NCI-H748 (cell line): ENCODE data around the gene IGSF21.

ENCODE experiments used
- DNase-seq: peaks from one replicate; lab custom pipeline; 2025; ENCODE audit not compliant: unreplicated experiment; lab: John Stamatoyannopoulos, UW

The IGSF21 gene

DNA sequence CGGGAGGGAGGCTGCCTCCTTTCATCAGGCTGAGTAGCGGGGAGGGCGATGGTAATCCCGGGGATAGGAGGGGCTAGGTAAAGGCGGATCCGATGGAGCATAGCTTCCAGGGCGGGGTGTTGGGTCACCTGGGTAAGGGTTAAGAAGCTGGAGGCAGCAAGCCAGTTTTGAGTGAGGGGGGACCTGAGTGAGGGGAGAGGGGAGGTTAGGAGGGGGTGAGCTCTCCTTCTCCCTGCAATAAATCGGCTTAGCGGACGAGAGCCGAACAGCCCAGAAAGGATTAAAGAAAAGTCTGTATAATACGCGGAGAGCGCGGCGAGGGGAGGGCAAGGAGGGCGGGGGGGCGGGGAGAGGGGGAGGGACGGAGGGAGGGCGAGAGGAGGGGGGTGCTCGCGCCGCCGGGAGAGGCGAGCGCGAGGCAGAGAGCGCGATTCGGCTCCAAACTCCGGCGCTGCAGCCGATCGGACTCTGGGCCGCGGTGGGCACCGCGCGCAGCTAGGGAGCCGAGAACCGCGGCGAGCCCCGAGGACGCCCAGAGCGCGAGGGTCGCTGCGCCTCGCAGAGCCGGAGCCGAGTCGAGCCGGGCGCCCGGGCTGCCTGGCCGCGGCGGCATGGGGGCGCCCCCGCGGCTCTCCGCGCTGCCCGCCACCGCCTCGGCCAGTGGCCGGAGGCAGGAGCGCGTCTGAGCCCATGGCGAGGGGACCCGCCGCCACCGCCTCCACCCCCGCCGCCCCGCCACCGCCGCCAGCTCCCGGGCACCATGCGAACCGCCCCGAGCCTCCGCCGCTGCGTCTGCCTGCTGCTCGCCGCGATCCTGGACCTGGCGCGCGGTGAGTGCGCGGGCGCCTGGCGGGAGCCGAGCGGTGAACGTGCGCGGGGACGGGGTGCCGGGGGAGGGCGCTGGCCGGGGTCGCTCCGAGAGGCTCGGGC lies at the start of gene IGSF21:
Gene IGSF21 (plus strand): TSS at position 430 of the 930 bp plus-strand sequence. CDS start 331 bp downstream, at position 761.
- peak; percentile 40 for DNase-seq

DNA sequence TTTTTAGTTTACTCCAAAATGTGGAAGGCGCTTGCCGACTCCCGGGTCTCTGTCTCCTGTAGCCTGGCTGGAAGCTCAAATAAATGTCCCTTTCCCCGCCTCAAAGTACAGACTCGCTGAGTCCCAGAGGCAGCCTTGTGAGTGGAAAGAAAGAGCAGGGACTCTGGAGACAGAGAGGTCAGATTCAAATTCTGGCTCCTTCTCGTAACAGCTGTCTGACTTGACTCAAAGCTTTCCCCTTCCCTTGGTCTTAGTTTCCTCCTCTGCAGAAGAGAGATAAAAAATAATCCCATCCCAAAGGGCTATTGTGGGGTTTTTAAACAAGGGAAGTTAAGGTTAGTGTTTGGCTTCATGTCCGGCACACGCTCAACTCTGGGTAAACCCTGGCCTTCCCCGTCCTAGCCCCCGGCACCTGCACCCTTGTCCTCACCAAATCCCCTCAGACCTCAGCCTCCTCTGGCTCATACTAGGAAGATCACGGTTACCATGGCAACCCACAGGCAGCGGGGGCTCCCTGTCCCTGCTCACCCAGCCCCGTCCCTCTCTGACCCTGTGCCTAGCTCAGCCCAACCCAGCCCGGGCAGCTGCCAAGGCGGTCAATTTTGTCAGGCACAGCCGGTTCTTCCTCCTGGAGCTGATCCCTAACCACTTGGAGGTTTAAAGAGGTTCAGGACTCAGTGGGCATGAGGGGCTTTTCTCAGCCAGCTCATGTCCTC lies 49.2 kb upstream of the IGSF21 start:
- DNase-seq: no peak

DNA sequence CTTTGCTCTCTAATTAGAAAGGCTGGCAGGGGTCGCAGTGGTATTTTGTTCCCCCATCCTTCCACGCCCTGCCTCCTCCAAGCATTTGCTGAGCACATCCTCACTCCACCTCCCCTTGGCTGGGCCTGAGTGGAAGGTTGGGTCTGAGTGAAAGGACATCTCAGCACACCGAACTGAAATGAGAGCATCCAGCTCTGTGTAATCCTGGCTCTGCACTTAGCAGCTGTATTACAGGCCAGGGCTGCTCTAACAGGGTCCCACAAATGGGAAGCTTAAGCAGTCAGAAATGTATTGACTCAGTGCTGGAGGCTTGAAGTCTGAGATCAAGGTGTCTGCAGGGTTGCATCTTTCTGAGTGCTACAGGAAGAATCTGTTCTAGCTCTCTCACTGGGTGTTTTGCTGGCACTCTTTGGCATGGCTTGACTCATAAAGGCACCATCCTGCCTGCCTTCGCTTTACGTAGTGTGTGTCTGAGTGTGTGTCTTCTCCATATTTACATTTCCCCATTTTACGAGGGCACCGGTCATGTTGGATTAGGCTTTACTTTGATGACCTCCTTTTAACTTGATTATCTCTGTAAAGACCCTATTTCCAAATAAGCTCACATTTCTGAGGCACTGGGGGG lies 48.5 kb upstream of the IGSF21 start:
- no peak for DNase-seq

DNA sequence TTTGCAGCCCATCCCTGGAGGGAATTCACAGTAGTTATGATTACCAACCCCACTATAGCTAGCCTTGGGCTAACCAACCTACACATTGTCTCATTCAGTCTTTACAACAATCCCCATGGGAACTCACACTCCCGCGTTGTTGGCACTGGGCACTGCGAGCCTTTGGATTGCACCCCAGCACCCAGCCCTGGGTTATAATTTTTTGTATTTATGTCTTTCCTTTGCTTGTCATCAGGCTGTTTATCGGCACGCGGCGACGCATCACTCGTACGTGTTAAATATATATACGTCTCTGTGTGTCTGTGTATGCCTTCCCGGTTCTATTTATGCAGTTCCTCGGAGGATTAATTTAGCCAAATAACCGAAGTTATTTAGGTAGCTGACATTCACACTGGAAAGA lies 47.2 kb upstream of the IGSF21 start:
- no peak for DNase-seq

DNA sequence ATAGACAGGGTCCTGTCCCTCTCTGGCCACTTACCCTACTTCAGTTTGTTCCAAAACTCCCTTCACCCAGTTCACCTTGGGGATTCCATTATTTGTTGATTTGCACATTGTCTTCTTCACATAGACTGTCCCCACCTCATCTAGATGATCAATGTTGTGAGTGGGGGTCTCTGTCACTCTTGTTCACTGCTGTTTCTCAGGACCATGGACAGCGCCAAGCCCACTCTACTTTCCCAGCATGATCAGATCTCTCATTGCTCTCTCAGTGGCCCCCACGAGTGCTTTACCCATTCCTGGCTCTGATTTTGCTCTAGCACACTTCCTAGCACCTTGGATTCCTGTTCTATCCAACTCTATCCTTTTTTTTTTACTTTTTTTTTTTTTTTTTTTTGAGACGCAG lies 45.4 kb upstream of the IGSF21 start:
- no peak for DNase-seq

DNA sequence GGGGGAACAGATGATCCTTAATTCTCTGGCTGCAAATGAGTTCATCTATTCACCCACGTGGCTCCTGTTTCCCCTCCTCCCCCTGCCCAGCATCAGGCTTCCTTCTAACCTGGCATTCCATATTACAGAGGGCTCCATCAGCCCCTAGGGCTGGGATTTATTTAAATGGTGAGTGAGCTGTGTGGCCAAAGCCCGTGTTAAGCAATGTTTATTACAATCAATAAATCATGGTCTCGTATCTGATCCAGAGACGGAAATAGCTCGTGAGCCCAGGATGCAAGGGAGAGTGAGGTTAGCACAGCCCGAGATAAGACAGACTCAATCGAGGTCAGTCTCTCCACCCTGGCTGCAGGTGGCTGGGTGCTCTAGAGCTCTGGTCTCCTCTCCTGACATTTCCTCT lies 43.1 kb upstream of the IGSF21 start:
- DNase-seq: no peak

DNA sequence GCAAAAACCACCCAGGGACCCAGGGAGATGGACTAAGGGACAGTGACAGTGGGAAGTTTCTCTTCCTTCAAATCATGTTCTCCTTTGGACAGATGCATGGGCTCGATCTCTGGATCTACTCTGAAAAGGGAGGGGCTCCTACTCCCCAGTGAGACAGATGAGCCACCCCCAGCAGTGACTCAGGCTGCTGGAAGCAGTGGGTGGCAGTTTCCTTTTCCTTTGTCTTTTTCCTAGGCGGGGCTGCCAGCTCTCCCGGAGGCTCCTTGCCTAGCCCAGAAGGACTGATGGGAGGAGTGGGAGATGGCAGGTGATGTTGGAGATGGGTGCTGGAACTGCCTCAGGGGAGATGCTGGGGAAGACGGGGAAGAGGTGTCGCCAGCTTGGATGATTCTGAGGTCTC lies 41.0 kb upstream of the IGSF21 start:
- DNase-seq: no peak

DNA sequence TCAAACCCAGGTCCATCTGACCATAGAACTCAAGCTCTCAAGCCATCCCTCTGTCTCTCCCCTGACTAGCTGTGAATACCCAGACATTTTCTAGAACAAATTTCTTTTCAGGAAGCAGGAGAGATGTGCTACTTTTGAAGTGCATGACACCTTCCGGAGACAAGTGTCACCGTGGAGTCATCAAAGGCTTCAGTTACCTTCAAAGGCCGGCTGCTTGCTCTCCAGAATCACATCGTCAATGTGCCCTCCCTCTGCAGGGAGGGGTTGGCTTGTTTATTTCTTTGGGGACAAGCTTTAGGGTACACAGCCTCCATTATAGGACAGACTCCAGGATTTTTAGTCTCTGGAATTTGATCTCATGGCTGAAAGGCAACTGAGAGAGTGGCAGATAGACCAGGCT lies 37.7 kb upstream of the IGSF21 start:
- no peak for DNase-seq

DNA sequence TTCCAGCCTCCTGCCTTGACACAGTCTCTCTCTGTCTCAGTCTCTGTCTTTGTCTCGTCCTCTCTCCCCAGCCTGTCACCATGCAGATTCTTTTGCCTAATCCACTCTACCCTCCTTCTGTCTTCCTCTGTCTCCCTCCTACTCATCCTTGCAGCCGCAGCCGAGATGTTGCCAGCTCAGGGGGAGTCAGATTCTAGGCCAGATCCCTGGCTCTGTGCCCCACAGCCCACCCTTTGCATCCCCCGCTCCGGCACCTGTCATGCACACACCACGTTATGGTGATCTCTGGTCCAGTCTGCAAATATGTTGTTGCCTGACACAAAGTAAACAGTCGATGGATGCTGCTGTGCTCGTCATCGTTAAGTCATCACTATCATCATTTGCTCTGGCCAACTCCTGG lies 35.5 kb upstream of the IGSF21 start:
- no peak for DNase-seq

DNA sequence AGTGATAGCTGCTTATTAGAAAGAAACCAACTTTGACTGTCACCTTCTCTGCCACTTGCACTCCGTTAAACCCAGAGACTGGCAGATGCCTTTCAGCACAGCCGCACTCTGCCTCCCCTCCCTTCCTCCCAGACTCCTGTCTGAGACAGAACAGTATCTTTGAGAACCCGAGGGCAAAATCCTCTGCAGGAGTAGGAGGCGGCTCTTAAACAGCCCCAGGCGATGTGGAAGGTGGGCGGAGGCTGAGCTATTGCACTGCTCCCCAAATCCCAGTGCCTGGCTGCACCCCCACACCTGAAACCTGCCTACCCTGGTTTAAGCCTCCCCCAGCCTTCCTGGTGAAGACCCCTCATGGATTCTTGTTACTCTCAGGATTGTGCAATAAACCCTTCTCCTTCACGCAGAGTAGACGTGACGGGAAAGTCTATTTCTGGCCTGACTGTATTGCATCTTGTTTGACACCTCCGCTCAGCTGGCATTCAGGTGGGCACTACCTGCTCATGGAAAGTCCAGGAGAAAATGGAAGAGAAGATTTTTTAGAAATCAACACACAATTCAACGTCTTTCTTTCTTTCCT lies 34.4 kb upstream of the IGSF21 start:
- no peak for DNase-seq

DNA sequence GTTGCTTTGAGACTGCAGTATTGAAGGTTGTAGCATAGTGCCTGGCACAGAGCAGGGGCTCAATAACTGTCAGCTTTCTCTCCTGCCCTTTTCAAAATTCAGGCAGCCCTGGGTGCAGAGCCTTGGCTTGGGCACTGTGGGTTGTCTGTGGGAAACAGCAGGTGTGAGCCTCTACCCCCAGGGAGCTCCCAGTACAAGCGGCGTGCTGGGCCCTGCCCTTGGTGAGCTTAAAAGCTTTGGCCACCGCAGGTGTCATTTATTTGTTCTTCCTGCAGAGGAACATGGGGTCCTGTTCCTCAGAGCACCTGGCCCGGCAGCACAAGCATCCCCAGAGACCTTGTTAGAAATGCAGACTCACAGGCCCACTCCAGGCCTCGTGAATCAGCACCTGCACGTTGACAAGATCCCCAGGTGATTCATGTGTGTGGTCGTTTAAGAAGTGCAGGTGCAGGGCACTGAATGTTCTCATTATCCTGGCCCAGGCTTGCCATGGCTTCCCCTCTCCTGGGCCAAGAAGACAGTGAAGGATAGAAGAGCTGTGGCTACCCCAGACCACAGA lies 29.9 kb upstream of the IGSF21 start:
- peak; percentile 73 for DNase-seq

DNA sequence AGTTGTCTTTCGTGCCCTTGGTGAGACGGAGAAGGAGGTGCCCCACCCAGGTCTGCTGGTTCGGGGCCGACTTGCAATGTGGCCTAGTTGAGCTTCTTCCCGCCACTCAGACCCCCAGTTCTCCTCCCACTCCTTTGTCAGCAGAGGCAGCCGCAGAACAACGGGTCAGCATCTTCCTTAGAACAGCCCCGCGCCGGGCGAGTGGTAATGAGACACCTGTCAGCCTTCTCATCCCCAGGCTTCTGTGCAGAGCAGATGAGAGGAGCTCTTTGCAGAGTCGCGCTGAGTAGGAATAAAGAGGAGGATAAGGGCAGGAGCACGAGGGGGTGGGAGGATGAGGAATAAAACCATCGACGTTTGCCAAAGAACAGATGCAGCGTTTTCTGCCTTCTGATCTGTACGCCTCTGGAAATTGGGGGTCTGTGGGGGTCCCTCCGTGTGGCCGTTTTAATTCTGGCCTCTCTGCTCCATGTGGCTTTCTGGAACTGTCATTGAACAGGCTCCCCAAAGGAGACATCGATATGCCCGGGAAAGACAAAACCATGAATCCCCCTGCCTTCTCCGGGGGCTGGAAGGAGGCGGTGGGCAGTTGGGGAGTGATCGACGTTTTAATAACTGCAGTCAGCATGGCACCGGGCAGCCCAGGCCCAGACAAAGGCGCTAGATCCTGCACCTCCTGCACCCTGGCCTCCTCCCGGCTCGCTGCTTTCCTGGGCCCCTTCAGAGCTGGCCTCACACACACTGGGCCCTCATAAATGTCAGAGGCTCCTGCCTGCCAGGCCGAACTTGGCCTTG lies 27.5 kb upstream of the IGSF21 start:
- no peak for DNase-seq

DNA sequence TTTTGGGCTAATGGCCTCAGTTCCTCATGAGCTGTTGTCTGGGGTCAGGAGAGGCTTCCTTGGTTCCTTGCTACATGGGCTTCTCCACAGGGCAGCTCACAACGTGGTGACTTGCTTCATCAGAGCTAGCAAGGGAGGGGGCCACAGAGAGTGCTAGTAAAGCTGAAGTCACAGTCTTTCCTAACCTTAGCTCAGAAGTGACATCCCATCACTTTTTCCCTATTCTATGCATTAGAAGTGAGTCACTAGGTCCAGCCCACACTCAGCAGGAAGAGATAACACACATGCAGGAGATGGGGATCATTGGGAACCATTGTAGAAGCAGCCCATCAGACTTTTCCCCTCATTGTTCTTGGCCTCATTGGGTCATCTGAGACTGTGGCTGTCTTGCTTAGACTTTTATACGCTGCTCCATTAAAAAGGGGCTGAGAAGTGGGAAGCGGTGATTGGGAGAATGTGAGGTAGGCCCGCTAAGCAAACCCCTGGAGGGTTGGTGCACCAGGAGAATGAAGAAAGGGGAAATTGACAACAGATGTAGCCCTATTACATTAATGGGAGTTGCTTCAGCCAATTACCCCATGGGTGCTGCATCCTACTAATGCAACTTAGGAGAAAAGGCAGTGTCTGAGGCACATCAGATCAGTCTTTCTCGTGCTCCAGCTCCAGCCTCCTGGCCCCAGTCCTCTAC lies 22.1 kb upstream of the IGSF21 start:
- no peak for DNase-seq

DNA sequence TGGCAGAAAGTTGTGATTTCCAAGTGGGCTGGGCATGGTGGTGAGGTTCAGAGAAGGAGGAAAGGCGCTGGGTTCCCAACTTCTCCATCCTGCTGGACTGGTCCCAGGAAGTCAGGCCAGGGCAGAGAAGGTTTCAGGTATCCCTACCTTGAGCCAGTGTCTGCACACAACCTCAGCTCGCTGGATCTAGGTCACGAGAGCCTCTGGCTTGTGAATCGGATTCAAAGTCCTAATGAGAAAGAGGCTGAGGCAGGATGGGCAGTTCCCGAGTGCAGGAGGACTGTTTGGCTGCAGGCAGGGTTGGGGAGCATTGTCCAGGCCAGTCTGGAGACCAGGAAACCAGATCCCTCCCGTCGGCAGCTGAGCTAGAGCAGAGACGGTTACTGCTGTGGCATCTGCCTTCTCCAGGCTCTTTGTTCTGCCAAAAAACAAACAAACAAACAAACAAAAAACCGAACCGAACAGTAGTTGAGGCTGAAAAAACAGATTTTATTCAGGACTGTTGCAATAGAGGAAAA lies 19.5 kb upstream of the IGSF21 start:
- no peak for DNase-seq

DNA sequence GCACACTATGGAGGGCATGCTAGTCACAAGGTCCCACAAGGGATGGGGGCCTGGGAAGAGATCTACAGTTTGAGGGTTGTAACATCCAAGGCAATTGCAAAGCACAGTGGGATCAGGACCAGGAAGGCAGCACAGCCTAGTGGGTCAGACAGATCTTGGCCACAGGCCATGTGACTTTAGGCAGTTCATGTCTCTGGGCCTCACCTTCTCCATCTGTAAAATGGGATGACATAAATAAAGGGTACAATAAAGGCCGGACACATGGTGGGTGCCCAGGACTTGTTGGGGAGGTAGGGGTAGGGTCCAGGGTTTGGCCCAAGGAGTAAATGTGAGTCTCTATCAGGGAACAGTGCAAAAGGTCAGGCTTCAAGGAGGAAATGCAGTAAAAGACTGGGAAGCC lies 18.1 kb upstream of the IGSF21 start:
- DNase-seq: no peak

DNA sequence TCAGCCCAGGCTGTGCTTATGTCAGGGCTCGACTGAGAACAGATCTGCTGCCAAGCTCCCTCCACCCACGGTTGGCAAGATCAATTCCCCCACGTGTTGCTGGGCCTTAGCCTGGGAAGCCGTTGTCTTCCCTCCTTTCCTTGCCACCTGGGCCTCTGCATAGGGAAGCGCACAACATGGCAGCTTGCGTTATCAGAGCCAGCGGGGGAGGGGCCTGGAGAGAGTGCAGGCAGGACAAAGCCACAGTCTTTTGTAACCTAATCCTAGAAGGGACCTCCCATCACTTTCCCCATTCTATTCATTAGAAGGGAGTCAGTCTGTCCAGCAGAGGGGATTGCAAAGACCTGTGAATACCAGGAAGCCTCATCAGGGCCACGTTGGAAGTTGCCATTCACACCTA lies 17.0 kb upstream of the IGSF21 start:
- DNase-seq: peak; percentile 28

DNA sequence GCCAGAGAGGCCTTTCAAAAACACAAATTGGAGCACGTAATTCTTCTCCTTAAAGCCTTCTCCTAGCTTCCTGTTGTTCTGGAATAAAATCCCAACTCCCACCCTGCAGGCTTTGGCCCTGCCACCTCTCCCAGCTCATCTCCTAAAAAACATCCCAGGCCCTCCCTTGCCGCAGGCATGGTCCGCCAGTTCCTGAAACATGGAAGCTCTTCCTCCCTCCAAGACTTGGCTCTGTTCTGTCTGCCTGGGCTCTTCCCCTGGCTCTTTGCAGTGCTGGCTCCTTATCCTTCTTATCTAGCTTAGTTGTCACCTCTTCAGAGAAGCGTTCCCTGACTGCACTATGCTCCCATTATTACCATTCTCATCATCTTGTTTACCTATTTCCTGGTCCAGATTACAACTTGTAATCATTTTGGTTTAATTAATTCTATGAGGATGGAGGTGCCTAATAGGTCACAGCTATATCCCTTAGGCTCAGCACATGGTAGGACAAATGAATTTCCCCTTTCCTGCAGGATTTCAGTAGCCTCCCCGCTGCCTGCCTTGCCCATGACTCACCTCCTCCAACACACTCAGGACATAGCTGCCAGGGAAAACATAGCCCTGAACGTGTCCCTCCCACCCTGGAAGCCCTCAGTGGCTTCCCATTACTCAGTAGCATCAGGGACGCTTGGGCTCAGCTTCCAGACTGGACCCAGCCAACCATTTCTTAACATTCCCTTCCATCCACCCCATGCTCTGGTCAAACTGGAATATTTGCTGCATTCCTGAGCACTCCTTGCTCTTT lies 15.7 kb upstream of the IGSF21 start:
- no peak for DNase-seq

DNA sequence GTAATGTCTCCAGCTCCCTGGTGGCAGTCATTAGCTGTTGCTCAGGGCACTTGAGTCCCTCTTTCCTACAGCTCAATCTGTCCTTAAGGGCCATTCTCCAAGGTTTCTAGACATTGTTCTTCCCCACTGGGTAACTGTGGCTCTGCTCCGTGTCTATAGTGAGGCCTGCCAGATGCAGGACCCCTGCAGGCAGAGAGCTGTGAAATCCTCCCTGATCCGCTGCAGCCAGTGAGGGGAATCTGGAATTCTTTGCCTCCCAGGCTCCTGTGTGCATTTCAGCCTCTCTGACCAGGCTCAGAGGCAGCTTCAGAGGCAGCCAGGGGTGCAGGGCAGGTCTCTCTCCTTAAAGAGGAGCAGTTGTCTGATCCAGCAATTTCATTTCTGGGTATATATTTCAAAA lies 14.4 kb upstream of the IGSF21 start:
- no peak for DNase-seq

DNA sequence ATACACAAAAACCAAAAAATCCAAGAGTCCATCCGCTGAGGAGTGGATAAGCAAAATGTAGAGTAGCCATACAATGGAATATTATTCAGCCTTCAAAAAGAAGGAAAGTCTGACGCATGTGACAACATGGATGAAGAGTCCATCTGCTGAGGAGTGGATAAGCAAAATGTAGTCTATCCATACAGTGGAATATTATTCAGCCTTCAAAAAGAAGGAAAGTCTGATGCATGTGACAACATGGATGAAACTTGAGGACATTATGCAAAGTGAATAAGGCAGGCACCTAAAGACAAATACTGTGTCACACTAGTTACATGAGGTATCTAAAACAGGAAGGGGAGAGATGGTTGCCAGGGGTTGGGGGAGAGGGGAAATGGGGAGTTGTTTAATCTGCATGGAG lies 14.0 kb upstream of the IGSF21 start:
- DNase-seq: no peak
